KG1 (cell line): Measurements from ENCODE around the gene FBP1.

Experiments
- DNase-seq: peaks from one replicate; lab custom pipeline; 2025; lab: John Stamatoyannopoulos, UW

FBP1 gene

GRCh38 chr9:94656200-94656599 lies 16.9 kb upstream of the FBP1 start:
- peak; percentile 38 for DNase-seq

GRCh38 chr9:94655739-94656138 lies 16.4 kb upstream of the FBP1 start:
- no peak for DNase-seq

- DNase-seq = no peak
Observed at GRCh38 chr9:94654165-94654894, 15.0 kb upstream of the FBP1 start.

GRCh38 chr9:94650949-94651348 lies 11.6 kb upstream of the FBP1 start:
- DNase-seq = no peak

GRCh38 chr9:94649100-94649819 lies 9.9 kb upstream of the FBP1 start:
- no peak for DNase-seq

- DNase-seq = no peak
Observed at GRCh38 chr9:94648185-94648584, 8.9 kb upstream of the FBP1 start.

- DNase-seq = no peak
Observed at GRCh38 chr9:94645901-94646300, 6.6 kb upstream of the FBP1 start.

GRCh38 chr9:94644543-94644942 lies 5.2 kb upstream of the FBP1 start:
- DNase-seq = no peak

- DNase-seq = no peak
Observed at GRCh38 chr9:94643741-94644140, 4.4 kb upstream of the FBP1 start.

GRCh38 chr9:94643176-94643575 lies 3.9 kb upstream of the FBP1 start:
- no peak for DNase-seq

GRCh38 chr9:94642501-94642900 lies 3.2 kb upstream of the FBP1 start:
- DNase-seq = no peak

- DNase-seq = no peak
Observed at GRCh38 chr9:94639999-94640376, 670 bp upstream of the FBP1 start.

GRCh38 chr9:94638335-94639060 lies 820 bp downstream of the FBP1 start:
- no peak for DNase-seq

- no peak for DNase-seq
Observed at GRCh38 chr9:94632737-94633136, 6.6 kb downstream of the FBP1 start.

- DNase-seq = no peak
Observed at GRCh38 chr9:94631599-94631998, 7.7 kb downstream of the FBP1 start.

GRCh38 chr9:94630833-94631232 lies 8.5 kb downstream of the FBP1 start:
- DNase-seq = no peak

GRCh38 chr9:94630281-94630680 lies 9.0 kb downstream of the FBP1 start:
- no peak for DNase-seq

- DNase-seq = no peak
Observed at GRCh38 chr9:94627287-94627686, 12.0 kb downstream of the FBP1 start.

- DNase-seq = no peak
Observed at GRCh38 chr9:94625835-94626234, 13.5 kb downstream of the FBP1 start.

GRCh38 chr9:94624629-94625028 lies 14.7 kb downstream of the FBP1 start:
- no peak for DNase-seq

- DNase-seq = no peak
Observed at GRCh38 chr9:94623253-94623652, 16.1 kb downstream of the FBP1 start.

- DNase-seq = no peak
Observed at GRCh38 chr9:94622087-94622800, 17.1 kb downstream of the FBP1 start.
